HG03045 (cell line): ENCODE data around the gene SLC30A3.
"Not testable (repeated sequence)": the region's sequence is repeated elsewhere in the genome, so short reads cannot be mapped to it uniquely, and the experiment has no call there.

Experiments
- ATAC-seq: cut with Tn5 transposase; IDR thresholded peaks from one replicate; pipeline ENCODE4 v1.9.1; 2021; ENCODE audit warnings: mild to moderate bottlenecking, moderate library complexity; ENCODE audit not compliant: unreplicated experiment

Gene SLC30A3

GRCh38 chr2:27262379-27263286, at the start of gene SLC30A3:
Gene SLC30A3 (minus strand): TSS chr2:27263047. CDS start chr2:27262906, 141 bp downstream.
- peak; percentile 49 for ATAC-seq

GRCh38 chr2:27312152-27312551, 49.3 kb upstream of the SLC30A3 start:
- ATAC-seq: no peak

- ATAC-seq: no peak
Measured at GRCh38 chr2:27309651-27310050, 46.8 kb upstream of the SLC30A3 start.

GRCh38 chr2:27308359-27308881, 45.6 kb upstream of the SLC30A3 start, which contains the start of gene UCN:
Gene UCN (minus strand): TSS chr2:27308445. CDS start chr2:27307895, 550 bp downstream.
- no peak for ATAC-seq

- no peak for ATAC-seq
Measured at GRCh38 chr2:27307545-27308358, 44.9 kb upstream of the SLC30A3 start.

GRCh38 chr2:27307287-27307544, 44.4 kb upstream of the SLC30A3 start:
- ATAC-seq: no peak

GRCh38 chr2:27306573-27307286, 43.9 kb upstream of the SLC30A3 start:
- no peak for ATAC-seq

- ATAC-seq: no peak
Measured at GRCh38 chr2:27306136-27306535, 43.3 kb upstream of the SLC30A3 start.

GRCh38 chr2:27305516-27305915, 42.7 kb upstream of the SLC30A3 start:
- ATAC-seq: no peak

- no peak for ATAC-seq
Measured at GRCh38 chr2:27304488-27305240, 41.8 kb upstream of the SLC30A3 start.

- no peak for ATAC-seq
Measured at GRCh38 chr2:27303093-27304025, 40.5 kb upstream of the SLC30A3 start.

- ATAC-seq: not testable (repeated sequence)
Measured at GRCh38 chr2:27300606-27301005, 37.8 kb upstream of the SLC30A3 start.

- no peak for ATAC-seq
Measured at GRCh38 chr2:27298391-27299080, 35.7 kb upstream of the SLC30A3 start.

GRCh38 chr2:27297195-27297594, 34.3 kb upstream of the SLC30A3 start:
- ATAC-seq: no peak

- no peak for ATAC-seq
Measured at GRCh38 chr2:27296481-27296880, 33.6 kb upstream of the SLC30A3 start.

GRCh38 chr2:27294928-27295327, 32.1 kb upstream of the SLC30A3 start:
- ATAC-seq: no peak

- ATAC-seq: no peak
Measured at GRCh38 chr2:27291865-27292264, 29.0 kb upstream of the SLC30A3 start.

- no peak for ATAC-seq
Measured at GRCh38 chr2:27290549-27290948, 27.7 kb upstream of the SLC30A3 start.

GRCh38 chr2:27288610-27289009, 25.8 kb upstream of the SLC30A3 start:
- ATAC-seq: no peak
